ENCODE measurements around the gene RNF40. TPM values are rescaled to one million over a fixed set of nuclear protein-coding genes. Genes with fewer than 3 reads are reported as not detected.

The RNF40 gene
- total and polyA plus RNA-seq, 2 of the 8 experiments (the other 6 are each of a cell fraction or from before 2014, with no cell fraction given): 38.5 to 68.7 TPM

DNA sequence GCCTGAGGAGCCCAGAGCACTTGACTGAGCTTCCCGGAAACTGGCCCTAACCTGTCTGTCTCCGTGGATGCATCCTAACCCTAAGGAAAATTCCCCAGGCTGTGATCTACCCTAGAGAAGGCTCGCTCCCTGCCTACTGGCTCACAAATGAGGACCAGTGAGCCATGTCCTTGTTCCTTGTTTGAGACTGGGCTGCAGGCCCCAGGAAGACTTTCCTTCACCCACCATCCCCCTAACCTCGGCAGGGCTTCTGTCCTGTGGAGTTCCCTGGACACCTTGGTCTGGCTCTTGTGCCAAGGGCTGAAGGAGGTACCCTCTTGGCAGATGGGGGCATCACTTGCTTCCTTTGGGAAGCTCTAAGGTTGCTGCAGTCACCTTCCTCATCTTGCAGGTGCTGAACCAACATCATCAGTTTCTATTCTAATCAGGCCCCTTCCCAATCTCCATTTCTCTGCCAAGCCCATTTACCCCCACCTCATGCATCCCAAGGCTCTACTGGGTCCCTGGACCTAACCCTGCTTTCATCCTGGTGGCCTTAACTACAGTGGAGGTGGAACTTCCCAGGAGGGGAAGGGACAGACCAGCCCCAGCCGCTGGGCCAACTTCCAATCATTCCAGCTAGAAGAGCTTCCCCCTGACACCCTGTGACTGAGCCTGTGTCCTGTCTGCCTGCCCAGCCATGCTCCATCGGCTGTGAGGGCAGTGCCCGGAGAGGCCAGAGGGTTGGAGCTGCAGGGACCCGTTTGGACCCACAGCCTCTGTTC lies 12.4 kb downstream of the RNF40 start:
- no peaks in the 10 kb centered on the region for H3K27me3 ChIP-seq (replicated peaks in 1 of 4; ENCODE audit: control insufficient read depth in 3 of 4, extremely low read depth in 1 of 4, insufficient read depth in 3 of 4, low read length in 3 of 4)
- no peaks in the 10 kb centered on the region; the same call in 1 of the 2 replicates for H3K79me1 ChIP-seq (ENCODE audit: low read depth, low read length)
- H3K4me1 ChIP-seq (replicated peaks in 1 of 4; ENCODE audit: control insufficient read depth in 3 of 4, insufficient read depth in 4 of 4, low read length in 3 of 4): peaks cover 0 to 11% (median 5%) of the 10 kb centered on the region in 4 experiments; a peak in 5 of 7 replicates
- ChIA-PET POLR2A (ENCODE audit: partially characterized antibody) (interaction anchor here (0.8 to 6.5 kb wide), 31 partner anchors 9 to 179 kb away, joined by 3 to 63 read pairs (median 4); partner anchors contain the start of genes CFAP119, CTF1, FBXL19 and PHKG2), CTCF (ENCODE audit: partially characterized antibody) (interaction anchor here (0.8 to 1.4 kb wide), 6 partner anchors 12 to 146 kb away, joined by 3 to 5 read pairs (median 4); no protein-coding TSS in a partner anchor)
- peak overlapping the region; percentile 95; the same call in 1 of the 2 replicates for H4K8ac ChIP-seq (ENCODE audit: extremely low read depth, insufficient read depth, low read length)
- no peak overlapping the region for H4K5ac ChIP-seq (ENCODE audit: insufficient read length, low read depth, low read length)
- no peaks in the 10 kb centered on the region for H3K79me2 ChIP-seq (ENCODE audit: control insufficient read depth in 1 of 2, insufficient read depth in 2 of 2, low read length in 2 of 2)
- H2BK5ac ChIP-seq (ENCODE audit: low read depth, low read length): no peak overlapping the region; the same call in 1 of the 2 replicates
- peaks cover 17 to 40% (median 33%) of the 10 kb centered on the region in 4 experiments for H3K36me3 ChIP-seq (ENCODE audit: control insufficient read depth in 2 of 4, insufficient read depth in 4 of 4, low read length in 3 of 4)
- no peak overlapping the region for H3K14ac ChIP-seq (ENCODE audit: insufficient read length)
- H2BK120ac ChIP-seq (replicated peaks; ENCODE audit: low read depth, low read length): no peak overlapping the region
- no peak overlapping the region for H2AFZ ChIP-seq (ENCODE audit: low read length)
- no peak overlapping the region for H3K56ac ChIP-seq (replicated peaks; ENCODE audit: insufficient read length, low read depth, low read length)
- H2BK15ac ChIP-seq (ENCODE audit: low read length): no peak overlapping the region
- H2BK20ac ChIP-seq (ENCODE audit: low read length): no peak overlapping the region
- no peak overlapping the region for H3K27ac ChIP-seq (ENCODE audit: low read depth, low read length)
- 84% methylated on average over 7 of the region's 8 CpGs; no CpG with 5 or more reads in 1 of the 2 experiments for WGBS, 2 experiments (ENCODE audit: extremely low coverage in 1 of 2, insufficient coverage in 1 of 2, insufficient read length in 1 of 2, insufficient replicate concordance in 2 of 2, low coverage in 1 of 2, low lambda C conversion rate in 2 of 2, missing lambda C conversion rate in 1 of 2)
- peak overlapping the region; percentile 67 to 84 (median 76); a peak in 7 of 8 replicates for H3K4me3 ChIP-seq (ENCODE audit: extremely low read depth in 1 of 4, insufficient read depth in 2 of 4, low read depth in 3 of 4, low read length in 4 of 4)
- peak overlapping the region; percentile 32 for H3K4ac ChIP-seq (replicated peaks; ENCODE audit: insufficient read length, low read depth, low read length)
- peak in 1 of 2 experiments; percentile 34; a peak in 1 of 3 replicates for TF ChIP-seq POLR2A (IDR thresholded peaks at IDR 0.05; ENCODE audit: control extremely low read depth in 1 of 2, low read depth in 2 of 2, low read length in 2 of 2)
- TF ChIP-seq RFX5 (IDR thresholded peaks at IDR 0.05; ENCODE audit: borderline replicate concordance, low read depth, low read length): no peak
- no peak for TF ChIP-seq BRCA1 (IDR thresholded peaks at IDR 0.05; ENCODE audit: low read depth, low read length)
- H3K23ac ChIP-seq (ENCODE audit: insufficient read length): no peak overlapping the region
- FAIRE-seq (no peak), DNase-seq (ENCODE audit: low read depth in 1 of 2, low spot score in 2 of 2) (no peak)
- H4K91ac ChIP-seq (replicated peaks; ENCODE audit: insufficient read length, low read length): no peak overlapping the region
- H2BK12ac ChIP-seq (ENCODE audit: low read depth, low read length): no peak overlapping the region
- H3K18ac ChIP-seq (ENCODE audit: extremely low read depth, low read length): no peak overlapping the region
- no peak overlapping the region for H2AK5ac ChIP-seq (ENCODE audit: low read depth, low read length)
- H3K4me2 ChIP-seq (ENCODE audit: insufficient read depth in 1 of 2, low read depth in 2 of 2, low read length in 2 of 2): peak overlapping the region; percentile 63 to 92
- peaks cover 4 to 38% of the 10 kb centered on the region in 2 experiments for H4K20me1 ChIP-seq (replicated peaks in 1 of 2; ENCODE audit: control insufficient read depth in 1 of 2, insufficient read depth in 2 of 2, low read length in 2 of 2)
- H3K23me2 ChIP-seq (ENCODE audit: low read depth, low read length): peaks cover 4% of the 10 kb centered on the region; the same call in 1 of the 2 replicates
- no peaks in the 10 kb centered on the region for H3K9me3 ChIP-seq (ENCODE audit: insufficient read depth in 2 of 2, low read depth in 1 of 2, low read length in 1 of 2)
- H3K9ac ChIP-seq (replicated peaks in 1 of 4; ENCODE audit: extremely low read depth in 1 of 4, low read depth in 3 of 4, low read length in 3 of 4): no peak overlapping the region; a peak in 1 of 7 replicates

All from H1 (cell line).